Panc1 (cell line): ENCODE measurements around the gene FAXC.

Experiments used
- CTCF ChIP-seq: fragments of 450-650 bp; IDR thresholded peaks from 2 replicates; pipeline ENCODE4 v1.5.1; 2017; ENCODE audit warnings: mild to moderate bottlenecking
- POLR2AphosphoS5 ChIP-seq: IDR thresholded peaks from 2 replicates; pipeline ENCODE4 v1.6.1; 2012; ENCODE audit warnings: mild to moderate bottlenecking, low read depth, low read length, moderate library complexity
- TCF7L2 ChIP-seq: IDR thresholded peaks from 2 replicates; pipeline ENCODE4 v1.6.1; 2011; ENCODE audit warnings: mild to moderate bottlenecking, low read depth, low read length, inconsistent platforms

- TF ChIP-seq CTCF (no peak), TCF7L2 (no peak), POLR2AphosphoS5 (no peak)
Measured at GRCh38 chr6:99344289-99344688, 5.2 kb downstream of the FAXC start.
